Measurements from ENCODE around the gene IFT52. TPM values are rescaled to one million over a fixed set of nuclear protein-coding genes. Genes with fewer than 3 reads are reported as not detected.

The IFT52 gene
- polyA plus RNA-seq, 1 experiment = 47.4 TPM

DNA sequence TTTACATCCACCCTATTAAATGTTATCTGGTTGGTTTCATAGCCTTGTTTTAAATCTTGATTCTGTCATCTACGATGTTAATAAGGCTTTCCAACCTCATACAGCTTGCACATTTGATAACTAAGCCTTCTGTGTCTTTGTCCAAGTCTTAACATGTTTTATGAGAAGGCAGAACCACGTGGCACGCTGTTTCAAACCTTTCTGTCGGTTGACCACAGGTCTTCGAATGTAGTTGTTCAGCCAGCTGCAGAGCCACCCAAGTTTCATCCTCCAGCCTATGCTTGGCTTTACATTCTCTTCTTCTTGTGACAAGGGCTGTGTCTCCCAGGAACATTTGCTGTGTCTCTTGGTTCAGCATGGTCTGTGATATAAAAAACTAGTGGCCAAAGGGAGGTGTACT lies 47.6 kb upstream of the IFT52 start:
- no peaks in the 10 kb centered on the region for H3K27me3 ChIP-seq (ENCODE audit: control insufficient read depth, insufficient read depth, low read length)
- ChIA-PET CTCF (no interaction called here), POLR2A (no interaction called here)
- no peak overlapping the region for H3K4me3 ChIP-seq (ENCODE audit: low read depth, low read length)
- no peaks in the 10 kb centered on the region; the same call in 1 of the 2 replicates for H3K36me3 ChIP-seq (ENCODE audit: control insufficient read depth, insufficient read depth, low read length)
- TF ChIP-seq, protein P1, sequence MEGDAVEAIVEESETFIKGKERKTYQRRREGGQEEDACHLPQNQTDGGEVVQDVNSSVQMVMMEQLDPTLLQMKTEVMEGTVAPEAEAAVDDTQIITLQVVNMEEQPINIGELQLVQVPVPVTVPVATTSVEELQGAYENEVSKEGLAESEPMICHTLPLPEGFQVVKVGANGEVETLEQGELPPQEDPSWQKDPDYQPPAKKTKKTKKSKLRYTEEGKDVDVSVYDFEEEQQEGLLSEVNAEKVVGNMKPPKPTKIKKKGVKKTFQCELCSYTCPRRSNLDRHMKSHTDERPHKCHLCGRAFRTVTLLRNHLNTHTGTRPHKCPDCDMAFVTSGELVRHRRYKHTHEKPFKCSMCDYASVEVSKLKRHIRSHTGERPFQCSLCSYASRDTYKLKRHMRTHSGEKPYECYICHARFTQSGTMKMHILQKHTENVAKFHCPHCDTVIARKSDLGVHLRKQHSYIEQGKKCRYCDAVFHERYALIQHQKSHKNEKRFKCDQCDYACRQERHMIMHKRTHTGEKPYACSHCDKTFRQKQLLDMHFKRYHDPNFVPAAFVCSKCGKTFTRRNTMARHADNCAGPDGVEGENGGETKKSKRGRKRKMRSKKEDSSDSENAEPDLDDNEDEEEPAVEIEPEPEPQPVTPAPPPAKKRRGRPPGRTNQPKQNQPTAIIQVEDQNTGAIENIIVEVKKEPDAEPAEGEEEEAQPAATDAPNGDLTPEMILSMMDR (IDR thresholded peaks at IDR 0.05; ENCODE audit: insufficient read depth, low read depth, low read length) = no peak
- DNase-seq (ENCODE audit: low read depth) = no peak

DNA sequence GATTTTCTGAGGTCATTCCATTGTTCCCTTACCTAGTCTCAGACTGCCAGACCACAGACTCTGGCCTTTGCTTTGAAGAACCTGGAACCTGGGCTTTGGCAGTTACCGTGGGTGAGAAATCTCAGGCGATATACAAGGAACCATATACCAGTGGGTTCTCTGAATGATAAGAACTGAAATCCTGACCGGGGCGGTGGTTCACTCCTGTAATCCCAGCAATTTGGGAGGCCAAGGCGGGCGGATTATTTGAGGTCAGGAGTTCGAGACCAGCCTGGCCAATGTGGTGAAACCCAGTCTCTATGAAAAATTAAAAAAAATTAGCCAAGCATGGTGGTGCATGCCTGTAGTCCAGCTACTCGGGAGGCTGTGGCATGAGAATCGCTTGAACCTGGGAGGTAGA lies 46.2 kb upstream of the IFT52 start:
- ChIA-PET CTCF (interaction anchor here (0.6 to 1.5 kb wide), 4 partner anchors 8 to 147 kb away, joined by 3 to 4 read pairs (median 3); no protein-coding TSS in a partner anchor), POLR2A (no interaction called here)
- DNase-seq (ENCODE audit: low read depth) = no peak
- no peaks in the 10 kb centered on the region; the same call in 1 of the 2 replicates for H3K36me3 ChIP-seq (ENCODE audit: control insufficient read depth, insufficient read depth, low read length)
- no peak overlapping the region for H3K4me3 ChIP-seq (ENCODE audit: low read depth, low read length)
- TF ChIP-seq, protein P1 (IDR thresholded peaks at IDR 0.05; ENCODE audit: insufficient read depth, low read depth, low read length) = no peak
- no peaks in the 10 kb centered on the region for H3K27me3 ChIP-seq (ENCODE audit: control insufficient read depth, insufficient read depth, low read length)

DNA sequence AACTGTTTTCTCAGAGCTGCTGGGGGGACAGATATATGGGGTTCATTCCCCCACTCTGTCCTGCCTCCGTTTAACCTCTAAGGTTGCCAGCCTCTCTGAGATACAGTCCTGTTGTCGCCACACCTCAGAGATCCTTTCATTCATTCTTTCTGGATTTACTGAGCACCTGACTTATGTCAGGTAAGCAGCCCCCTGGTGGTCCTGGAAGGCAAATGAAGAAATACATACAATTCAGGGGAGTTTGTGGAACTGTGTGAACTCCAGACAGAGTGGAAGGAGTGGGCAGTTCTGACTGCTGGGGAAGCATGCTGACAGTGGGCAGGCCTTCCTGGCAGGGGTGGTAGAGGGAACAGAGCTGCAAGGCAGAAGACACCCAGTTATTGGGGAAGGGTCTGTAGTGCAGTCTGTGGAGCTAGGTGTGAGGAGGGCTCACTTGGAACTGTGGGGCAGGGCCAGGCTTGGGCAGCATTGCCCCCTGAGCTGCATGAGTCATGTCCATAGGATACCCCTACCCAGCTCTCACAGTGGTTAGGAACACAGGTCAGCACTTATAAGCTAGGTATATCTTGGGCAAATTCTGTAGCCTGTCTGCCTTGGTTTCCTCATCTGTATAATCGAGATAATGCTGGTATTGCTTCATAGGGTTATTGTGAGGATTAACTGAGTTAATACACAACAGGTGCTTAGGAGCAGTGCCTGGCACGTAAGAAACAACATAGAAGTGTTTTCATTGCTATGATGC lies 44.7 kb upstream of the IFT52 start:
- H3K27me3 ChIP-seq (ENCODE audit: control insufficient read depth, insufficient read depth, low read length) = no peaks in the 10 kb centered on the region
- H3K4me3 ChIP-seq (ENCODE audit: low read depth, low read length) = no peak overlapping the region
- no peaks in the 10 kb centered on the region; the same call in 1 of the 2 replicates for H3K36me3 ChIP-seq (ENCODE audit: control insufficient read depth, insufficient read depth, low read length)
- TF ChIP-seq, protein P1 (IDR thresholded peaks at IDR 0.05; ENCODE audit: insufficient read depth, low read depth, low read length) = no peak
- POLR2A ChIA-PET = no interaction called here
- DNase-seq (ENCODE audit: low read depth) = no peak
- CTCF ChIA-PET = interaction anchor here (0.8 to 1.9 kb wide), 4 partner anchors 8 to 146 kb away, joined by 3 to 9 read pairs (median 4); no protein-coding TSS in a partner anchor

DNA sequence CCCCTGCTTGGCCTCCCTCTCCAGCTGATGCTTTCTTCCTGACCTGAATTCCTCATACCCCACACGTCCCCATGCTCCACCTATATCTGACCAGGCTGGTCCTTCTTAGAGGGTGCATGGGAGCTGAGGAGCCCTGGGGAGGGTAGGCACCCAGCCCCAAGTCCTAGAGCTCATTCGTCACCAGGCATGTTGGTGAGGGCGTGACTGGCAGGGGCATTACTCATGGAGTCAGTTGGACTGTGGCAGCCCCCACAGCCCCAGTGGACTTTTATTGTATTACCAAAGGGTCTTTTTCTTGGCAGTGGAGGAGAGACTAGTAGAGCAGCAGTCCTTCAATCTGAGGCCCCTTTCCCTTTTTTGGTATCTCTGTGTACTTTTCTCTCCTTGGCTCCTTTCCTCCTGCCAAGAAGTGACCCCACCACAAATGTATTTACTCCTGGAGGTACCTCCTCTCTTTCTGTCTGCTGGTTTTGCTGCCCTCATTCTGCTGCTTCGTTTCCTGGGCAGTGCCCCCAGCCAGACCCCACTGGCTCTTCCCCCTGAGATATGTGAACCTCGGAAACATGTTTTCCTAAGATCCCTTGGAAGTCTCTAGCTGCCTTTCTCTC lies 42.4 kb upstream of the IFT52 start:
- Histone ChIP-seq H3K36me3 (ENCODE audit: control insufficient read depth, insufficient read depth, low read length) (no peaks in the 10 kb centered on the region; the same call in 1 of the 2 replicates), H3K4me3 (ENCODE audit: low read depth, low read length) (no peak overlapping the region), H3K27me3 (ENCODE audit: control insufficient read depth, insufficient read depth, low read length) (no peaks in the 10 kb centered on the region; the same call in 1 of the 2 replicates)
- no peak for DNase-seq (ENCODE audit: low read depth)
- TF ChIP-seq, protein P1 (IDR thresholded peaks at IDR 0.05; ENCODE audit: insufficient read depth, low read depth, low read length) = no peak
- POLR2A ChIA-PET = no interaction called here
- CTCF ChIA-PET = interaction anchor here (1.5 kb wide), 1 partner anchor 10 kb away, joined by 6 read pairs; no protein-coding TSS in a partner anchor

DNA sequence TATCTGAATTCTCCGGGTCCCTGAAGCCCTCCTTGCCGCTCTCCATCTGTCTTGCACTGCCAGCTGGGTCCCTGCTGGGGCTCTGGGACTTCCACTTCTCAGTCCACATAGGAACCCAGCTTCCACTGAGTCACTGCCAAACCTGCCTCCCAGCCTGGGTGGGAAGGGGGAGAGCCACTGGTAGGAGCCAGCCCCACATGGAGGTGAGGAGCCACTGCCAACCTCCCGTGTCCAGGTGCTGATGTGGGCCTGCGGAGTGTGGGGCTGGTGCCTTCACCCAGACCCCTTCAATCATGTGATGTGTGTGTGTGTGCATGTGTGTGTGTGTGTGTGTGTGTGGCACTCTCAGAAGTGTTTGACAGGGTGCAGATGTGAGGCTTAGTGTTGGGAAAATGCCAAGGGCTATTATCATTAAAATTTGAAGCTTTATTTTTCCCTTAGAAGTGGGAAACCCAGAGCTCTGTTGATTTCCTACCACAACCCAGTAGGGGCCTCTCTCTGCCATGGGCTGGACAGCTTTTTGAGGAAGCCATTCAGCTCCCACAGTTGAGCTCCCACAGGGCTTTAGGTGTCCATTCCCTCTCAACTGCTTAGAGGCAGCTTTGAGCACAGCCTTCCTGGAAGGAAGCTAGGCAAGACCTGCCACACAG lies 41.2 kb upstream of the IFT52 start:
- H3K27me3 ChIP-seq (ENCODE audit: control insufficient read depth, insufficient read depth, low read length) = no peaks in the 10 kb centered on the region; the same call in 1 of the 2 replicates
- H3K36me3 ChIP-seq (ENCODE audit: control insufficient read depth, insufficient read depth, low read length) = no peaks in the 10 kb centered on the region; the same call in 1 of the 2 replicates
- CTCF ChIA-PET = interaction anchor here (0.6 to 1.5 kb wide), 2 partner anchors 12 to 149 kb away, joined by 3 to 6 read pairs; no protein-coding TSS in a partner anchor
- H3K4me3 ChIP-seq (ENCODE audit: low read depth, low read length) = no peak overlapping the region
- POLR2A ChIA-PET = no interaction called here
- no peak for DNase-seq (ENCODE audit: low read depth)
- TF ChIP-seq, protein P1 (IDR thresholded peaks at IDR 0.05; ENCODE audit: insufficient read depth, low read depth, low read length) = no peak
